GM12801 (cell line): Measurements from ENCODE around the gene NKPD1.

Source experiments
- TF ChIP-seq, protein P1 (sequence below): IDR thresholded peaks from one replicate; pipeline ENCODE4 v1.5.1; 2011; ENCODE audit warnings: control low read depth; ENCODE audit not compliant: insufficient read length; ENCODE audit errors: extremely low read depth

Gene NKPD1

GRCh38 chr19:45140144-45140503, 20.7 kb downstream of the NKPD1 start:
- TF ChIP-seq, protein P1, sequence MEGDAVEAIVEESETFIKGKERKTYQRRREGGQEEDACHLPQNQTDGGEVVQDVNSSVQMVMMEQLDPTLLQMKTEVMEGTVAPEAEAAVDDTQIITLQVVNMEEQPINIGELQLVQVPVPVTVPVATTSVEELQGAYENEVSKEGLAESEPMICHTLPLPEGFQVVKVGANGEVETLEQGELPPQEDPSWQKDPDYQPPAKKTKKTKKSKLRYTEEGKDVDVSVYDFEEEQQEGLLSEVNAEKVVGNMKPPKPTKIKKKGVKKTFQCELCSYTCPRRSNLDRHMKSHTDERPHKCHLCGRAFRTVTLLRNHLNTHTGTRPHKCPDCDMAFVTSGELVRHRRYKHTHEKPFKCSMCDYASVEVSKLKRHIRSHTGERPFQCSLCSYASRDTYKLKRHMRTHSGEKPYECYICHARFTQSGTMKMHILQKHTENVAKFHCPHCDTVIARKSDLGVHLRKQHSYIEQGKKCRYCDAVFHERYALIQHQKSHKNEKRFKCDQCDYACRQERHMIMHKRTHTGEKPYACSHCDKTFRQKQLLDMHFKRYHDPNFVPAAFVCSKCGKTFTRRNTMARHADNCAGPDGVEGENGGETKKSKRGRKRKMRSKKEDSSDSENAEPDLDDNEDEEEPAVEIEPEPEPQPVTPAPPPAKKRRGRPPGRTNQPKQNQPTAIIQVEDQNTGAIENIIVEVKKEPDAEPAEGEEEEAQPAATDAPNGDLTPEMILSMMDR, result no peak

GRCh38 chr19:45139286-45140143, 21.3 kb downstream of the NKPD1 start:
- TF ChIP-seq, protein P1, result no peak

- TF ChIP-seq, protein P1, result no peak
These were observed 22.5 kb downstream of the NKPD1 start for GRCh38 chr19:45138303-45138751.

- TF ChIP-seq, protein P1, result no peak
These were observed 23.5 kb downstream of the NKPD1 start for GRCh38 chr19:45137179-45137761.

DNA sequence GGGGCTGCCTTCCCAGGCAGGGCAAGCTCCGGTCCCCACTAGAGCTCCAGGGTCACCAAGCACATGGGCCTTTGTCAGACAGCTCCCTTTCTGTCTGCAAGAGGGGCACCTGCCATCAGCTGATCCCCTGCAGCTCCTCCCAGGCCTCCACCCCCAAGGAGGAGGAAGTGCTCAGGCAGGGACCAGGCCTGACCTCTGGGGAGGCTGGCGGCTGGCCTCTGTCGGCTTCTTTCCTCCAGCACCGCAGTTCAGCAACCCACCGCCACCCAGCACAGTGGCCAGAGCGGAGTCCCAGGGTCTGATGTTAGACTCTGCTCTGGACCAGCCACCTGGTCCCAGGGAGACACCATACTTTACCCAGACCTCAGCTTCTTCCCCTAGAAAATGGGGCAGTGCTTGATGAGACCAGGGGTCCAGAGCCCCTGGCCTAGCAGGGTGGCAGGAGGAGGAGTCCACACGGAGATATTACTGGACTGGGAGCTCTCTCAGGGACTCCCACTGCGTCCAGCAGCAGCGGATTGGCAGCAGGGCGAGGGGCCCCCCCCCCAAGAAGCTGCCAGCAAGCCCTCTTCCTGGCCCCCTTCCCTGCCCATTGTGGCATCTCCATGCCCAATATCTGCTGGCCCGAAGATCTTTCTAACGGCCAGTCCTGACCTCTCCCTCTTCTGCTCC, 24.1 kb downstream of the NKPD1 start:
- TF ChIP-seq, protein P1, result no peak

DNA sequence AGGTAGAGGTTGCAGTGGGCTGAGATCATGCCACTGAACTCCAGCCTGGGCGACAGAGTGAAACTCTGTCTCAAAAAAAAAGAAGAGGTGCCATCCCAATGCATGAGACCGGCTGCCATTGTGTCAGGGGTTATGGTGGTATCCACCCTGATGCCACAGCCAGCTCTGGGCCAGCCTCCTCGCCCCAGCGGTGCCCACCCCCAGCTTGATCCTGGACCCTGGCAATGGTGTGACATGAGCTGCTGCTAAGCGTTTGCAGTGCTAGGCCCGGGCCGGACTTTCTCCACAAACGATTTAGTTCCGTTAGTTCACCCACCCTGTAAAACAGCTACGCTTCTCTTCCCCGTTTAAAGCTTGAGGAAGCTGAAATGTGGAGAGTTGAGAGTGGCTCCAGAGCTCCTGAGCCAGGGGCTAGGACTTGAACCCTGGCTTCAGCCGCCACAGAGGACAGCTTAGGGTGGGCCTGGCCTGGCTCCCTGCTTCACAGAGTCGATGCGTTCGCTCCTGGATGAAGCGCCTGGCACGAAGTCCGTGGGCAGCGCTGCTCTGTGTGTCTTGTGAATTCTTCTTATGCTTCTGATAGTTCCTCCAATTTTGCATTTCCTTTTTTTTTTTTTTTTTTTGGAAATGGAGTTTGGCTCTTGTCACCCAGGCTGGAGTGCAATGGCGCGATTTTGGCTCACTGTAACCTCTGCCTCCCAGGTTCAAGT, 25.5 kb downstream of the NKPD1 start:
- TF ChIP-seq, protein P1, result no peak

- TF ChIP-seq, protein P1, result no peak
These were observed 27.1 kb downstream of the NKPD1 start for GRCh38 chr19:45133661-45134060.
